ENCODE measurements around the gene RPL37.
A peak's percentile ranks its signal among the peaks of the same experiment; 100 is the strongest.
"Not testable (repeated sequence)": the region's sequence is repeated elsewhere in the genome, so short reads cannot be mapped to it uniquely, and the experiment has no call there.

Gene RPL37

GRCh38 chr5:40833712-40834229 lies 1.3 kb downstream of the RPL37 start:
- no peak for DNase-seq (ENCODE audit: low spot score)

GRCh38 chr5:40832345-40832744 lies 2.7 kb downstream of the RPL37 start:
- DNase-seq (ENCODE audit: low spot score): no peak

GRCh38 chr5:40831346-40832210 lies 3.4 kb downstream of the RPL37 start:
- DNase-seq (ENCODE audit: low spot score): no peak

GRCh38 chr5:40829748-40830533 lies 5.1 kb downstream of the RPL37 start:
- DNase-seq (ENCODE audit: low spot score): no peak

- DNase-seq (ENCODE audit: low spot score): no peak
These were observed 6.0 kb downstream of the RPL37 start for GRCh38 chr5:40828690-40829661.

- no peak for DNase-seq (ENCODE audit: low spot score)
These were observed 6.9 kb downstream of the RPL37 start for GRCh38 chr5:40828021-40828631.

- DNase-seq (ENCODE audit: low spot score): no peak
These were observed 7.6 kb downstream of the RPL37 start for GRCh38 chr5:40827188-40827977.

- DNase-seq (ENCODE audit: low spot score): no peak
These were observed 8.4 kb downstream of the RPL37 start for GRCh38 chr5:40826489-40827187.

GRCh38 chr5:40825461-40826043 lies 9.5 kb downstream of the RPL37 start:
- not testable (repeated sequence) for DNase-seq (ENCODE audit: low spot score)

- DNase-seq (ENCODE audit: low spot score): no peak
These were observed 11.6 kb downstream of the RPL37 start for GRCh38 chr5:40823459-40823858.

- no peak for DNase-seq (ENCODE audit: low spot score)
These were observed 21.2 kb downstream of the RPL37 start for GRCh38 chr5:40813698-40814281.

GRCh38 chr5:40812125-40812524 lies 22.9 kb downstream of the RPL37 start:
- no peak for DNase-seq (ENCODE audit: low spot score)

- DNase-seq (ENCODE audit: low spot score): no peak
These were observed 33.1 kb downstream of the RPL37 start for GRCh38 chr5:40801771-40802562.

GRCh38 chr5:40799258-40799657 lies 35.8 kb downstream of the RPL37 start:
- DNase-seq (ENCODE audit: low spot score): no peak

GRCh38 chr5:40798801-40799210 lies 36.2 kb downstream of the RPL37 start:
- DNase-seq (ENCODE audit: low spot score): peak; percentile 71

GRCh38 chr5:40798012-40798800 lies 36.8 kb downstream of the RPL37 start, which contains the start of gene PRKAA1:
PRKAA1 (minus strand) TSS chr5:40798374; CDS start chr5:40798189, 185 bp downstream.
- DNase-seq (ENCODE audit: low spot score): peak; percentile 97
